PC-3 (cell line): Measurements from ENCODE around the gene COL4A6. TPM values are rescaled to one million over a fixed set of nuclear protein-coding genes. Genes with fewer than 3 reads are reported as not detected.

ENCODE experiments used
- ATAC-seq: fragments of 200-7000 bp; cut with Tn5 transposase; 2 replicates; pipeline ENCODE4 v1.9.1; 2020; ENCODE audit warnings: mild to moderate bottlenecking, moderate library complexity
- BruUV-seq: library from RNA; stranded (reverse); fragments of 400-500 nt; replicated peaks from 2 replicates; lab custom pipeline; 2021; lab: Mats Ljungman, UMichigan
- CTCF ChIA-PET: fragments of 300-600 bp; sonication (Branson Sonifier 250); formaldehyde crosslinking; loops from one replicate; lab custom pipeline; 2022; ENCODE audit warnings: antibody characterized with exemption; lab: Charles Lee
- POLR2A ChIA-PET: fragments of 300-600 bp; sonication (Branson Sonifier 250); formaldehyde crosslinking; loops from one replicate; lab custom pipeline; 2022; ENCODE audit warnings: antibody characterized with exemption; ENCODE audit not compliant: unreplicated experiment; lab: Charles Lee
- DNase-seq: peaks from one replicate; pipeline ENCODE4 v3.0.0-alpha.2; 2015
- H2AFZ ChIP-seq: fragments of 300-600 bp; sonication (generic); 2 replicates; pipeline ENCODE4 v1.6.0; 2016; ENCODE audit warnings: antibody characterized with exemption, low read length
- H3F3A ChIP-seq: fragments of 300-600 bp; sonication (generic); one replicate; pipeline ENCODE4 v1.6.0; 2017; ENCODE audit warnings: antibody characterized with exemption, low read length, control low read depth, mild to moderate bottlenecking; ENCODE audit not compliant: unreplicated experiment
- H3K27ac ChIP-seq: fragments of 300-600 bp; sonication (generic); 2 replicates; pipeline ENCODE4 v1.5.1; 2016; ENCODE audit warnings: mild to moderate bottlenecking, low read length
- H3K27me3 ChIP-seq: fragments of 300-600 bp; sonication (generic); 2 replicates; pipeline ENCODE4 v1.6.1; 2016; ENCODE audit warnings: low read length, mixed read lengths
- H3K36me3 ChIP-seq: fragments of 300-600 bp; sonication (generic); 2 replicates; pipeline ENCODE4 v1.6.1; 2016; ENCODE audit warnings: low read depth, mixed run types, low read length, mixed read lengths
- H3K4me1 ChIP-seq: fragments of 300-600 bp; sonication (generic); 2 replicates; pipeline ENCODE4 v1.5.1; 2016; ENCODE audit warnings: low read length; ENCODE audit not compliant: insufficient read depth
- H3K4me2 ChIP-seq: fragments of 300-600 bp; sonication (generic); 2 replicates; pipeline ENCODE4 v1.6.0; 2016; ENCODE audit warnings: low read length
- H3K4me3 ChIP-seq: fragments of 300-600 bp; sonication (generic); 2 replicates; pipeline ENCODE4 v1.5.1; 2016; ENCODE audit warnings: mild to moderate bottlenecking, low read length, mixed read lengths
- H3K79me2 ChIP-seq: fragments of 300-600 bp; sonication (generic); 2 replicates; pipeline ENCODE4 v1.6.1; 2017; ENCODE audit warnings: low read length, mixed read lengths
- H3K9ac ChIP-seq: fragments of 300-600 bp; sonication (generic); 2 replicates; pipeline ENCODE4 v1.6.0; 2016; ENCODE audit warnings: mild to moderate bottlenecking, low read length
- H3K9me2 ChIP-seq: fragments of 300-600 bp; sonication (generic); replicated peaks from 2 replicates; pipeline ENCODE4 v1.6.1; 2016; ENCODE audit warnings: mixed run types, low read length, mixed read lengths
- H3K9me3 ChIP-seq: fragments of 300-600 bp; sonication (generic); 2 replicates; pipeline ENCODE4 v1.6.1; 2016; ENCODE audit warnings: low read length, mixed read lengths
- H4K20me1 ChIP-seq: fragments of 300-600 bp; sonication (generic); 2 replicates; pipeline ENCODE4 v1.6.1; 2016; ENCODE audit warnings: low read length, mixed read lengths
- CTCF ChIP-seq: fragments of 300-600 bp; sonication (generic); conservative IDR thresholded peaks from 2 replicates; pipeline ENCODE4 v1.5.1; 2017; ENCODE audit warnings: antibody characterized with exemption, low read depth, mild to moderate bottlenecking, low read length
- EZH2 ChIP-seq: fragments of 300-600 bp; sonication (generic); IDR thresholded peaks from one replicate; pipeline ENCODE4 v1.6.1; 2017; ENCODE audit warnings: antibody characterized with exemption, mild to moderate bottlenecking, low read length; ENCODE audit not compliant: unreplicated experiment
- EZH2phosphoT487 ChIP-seq: fragments of 300-600 bp; sonication (generic); IDR thresholded peaks from 2 replicates; pipeline ENCODE4 v1.6.1; 2018; ENCODE audit warnings: mild to moderate bottlenecking, antibody characterized with exemption, low read length, borderline replicate concordance
- intact Hi-C: fragments of 100-400 bp; cut with micrococcal nuclease; formaldehyde crosslinking; loops from 2 replicates; pipeline ENCODE4 v1.9.0; 2023
- total RNA-seq: library from RNA; depleted of rRNA; stranded (reverse); fragments of >200 nt; gene quantifications from 2 replicates; pipeline ENCODE4 v1.2.3, GENCODE V29; 2014

Gene COL4A6
- total RNA-seq, 1 experiment from 2014 or later, result 4.4 TPM

GRCh38 chrX:108435261-108435660, 3.0 kb downstream of the COL4A6 start:
- no TSS peak for BruUV-seq

DNA sequence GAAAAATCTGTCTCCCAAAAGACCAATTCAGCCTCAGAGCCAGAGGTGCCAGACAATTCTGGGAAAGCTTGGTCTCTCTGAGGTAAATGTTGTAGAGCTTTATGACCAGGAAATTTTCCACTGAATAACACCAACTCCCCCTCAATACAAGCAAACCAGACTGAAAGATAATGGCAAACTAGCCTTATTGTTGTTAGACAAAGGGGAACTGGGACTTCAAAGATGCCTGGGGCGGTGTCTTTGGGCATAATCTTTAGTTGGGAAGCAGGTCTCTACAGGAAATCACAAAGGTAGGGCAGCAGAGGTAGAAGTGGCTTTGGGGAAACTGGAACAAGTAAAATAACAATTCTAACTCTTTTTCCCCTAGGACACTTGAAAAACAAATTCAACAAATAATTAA, 12.0 kb downstream of the COL4A6 start:
- Histone ChIP-seq H4K20me1 (no peaks in the 10 kb centered on the region), H3K36me3 (no peaks in the 10 kb centered on the region), H3K9me3 (no peaks in the 10 kb centered on the region), H3K9ac (no peak overlapping the region), H3K79me2 (no peaks in the 10 kb centered on the region), H2AFZ (no peak overlapping the region), H3K27me3 (no peaks in the 10 kb centered on the region), H3K4me3 (no peak overlapping the region), H3K9me2 (no peaks in the 10 kb centered on the region), H3K4me1 (no peaks in the 10 kb centered on the region), H3K4me2 (no peak overlapping the region), H3K27ac (no peak overlapping the region), H3F3A (no peaks in the 10 kb centered on the region)
- POLR2A ChIA-PET, result no interaction called here
- no peak for ATAC-seq
- TF ChIP-seq EZH2 (no peak), CTCF (no peak), EZH2phosphoT487 (no peak)
- CTCF ChIA-PET, result no interaction called here
- intact Hi-C loops, result no loop called here
- no TSS peak for BruUV-seq
- DNase-seq, result no peak

More at GRCh38 chrX:108435261-108435660, 3.0 kb downstream of the COL4A6 start:
- Histone ChIP-seq H3K27ac (no peak overlapping the region), H3K4me1 (peaks cover 7% of the 10 kb centered on the region; the same call in 1 of the 2 replicates), H3K9ac (no peak overlapping the region), H3K9me2 (no peaks in the 10 kb centered on the region), H3K79me2 (peaks cover 6% of the 10 kb centered on the region), H2AFZ (no peak overlapping the region), H4K20me1 (no peaks in the 10 kb centered on the region), H3F3A (no peaks in the 10 kb centered on the region), H3K27me3 (no peaks in the 10 kb centered on the region), H3K36me3 (no peaks in the 10 kb centered on the region), H3K9me3 (no peaks in the 10 kb centered on the region), H3K4me2 (no peak overlapping the region), H3K4me3 (no peak overlapping the region)
- intact Hi-C loops, result no loop called here
- TF ChIP-seq EZH2, result no peak
- no peak for TF ChIP-seq EZH2phosphoT487
- TF ChIP-seq CTCF, result no peak
- no peak for DNase-seq
- ChIA-PET CTCF (no interaction called here), POLR2A (no interaction called here)
- ATAC-seq, result no peak

GRCh38 chrX:108420481-108420880, 17.7 kb downstream of the COL4A6 start:
- POLR2A ChIA-PET, result interaction anchor here (0.6 kb wide), 1 partner anchor 11 kb away, joined by 3 read pairs; no protein-coding TSS in a partner anchor
- Histone ChIP-seq H3K36me3 (no peaks in the 10 kb centered on the region), H3K9me3 (no peaks in the 10 kb centered on the region), H3F3A (no peaks in the 10 kb centered on the region), H3K27ac (no peak overlapping the region), H3K9ac (no peak overlapping the region), H3K4me1 (peaks cover 10% of the 10 kb centered on the region), H4K20me1 (no peaks in the 10 kb centered on the region), H3K4me3 (no peak overlapping the region), H2AFZ (no peak overlapping the region), H3K4me2 (no peak overlapping the region), H3K27me3 (no peaks in the 10 kb centered on the region), H3K9me2 (no peaks in the 10 kb centered on the region), H3K79me2 (no peaks in the 10 kb centered on the region)
- CTCF ChIA-PET, result no interaction called here
- DNase-seq, result no peak
- intact Hi-C loops, result no loop called here
- BruUV-seq, result no TSS peak
- no peak for ATAC-seq
- TF ChIP-seq EZH2phosphoT487 (no peak), CTCF (no peak), EZH2 (no peak)
